ENCODE data around the gene LYZL6.
A peak's percentile ranks its signal among the peaks of the same experiment; 100 is the strongest.
"Not testable (repeated sequence)": the region's sequence is repeated elsewhere in the genome, so short reads cannot be mapped to it uniquely, and the experiment has no call there.

Gene LYZL6

DNA sequence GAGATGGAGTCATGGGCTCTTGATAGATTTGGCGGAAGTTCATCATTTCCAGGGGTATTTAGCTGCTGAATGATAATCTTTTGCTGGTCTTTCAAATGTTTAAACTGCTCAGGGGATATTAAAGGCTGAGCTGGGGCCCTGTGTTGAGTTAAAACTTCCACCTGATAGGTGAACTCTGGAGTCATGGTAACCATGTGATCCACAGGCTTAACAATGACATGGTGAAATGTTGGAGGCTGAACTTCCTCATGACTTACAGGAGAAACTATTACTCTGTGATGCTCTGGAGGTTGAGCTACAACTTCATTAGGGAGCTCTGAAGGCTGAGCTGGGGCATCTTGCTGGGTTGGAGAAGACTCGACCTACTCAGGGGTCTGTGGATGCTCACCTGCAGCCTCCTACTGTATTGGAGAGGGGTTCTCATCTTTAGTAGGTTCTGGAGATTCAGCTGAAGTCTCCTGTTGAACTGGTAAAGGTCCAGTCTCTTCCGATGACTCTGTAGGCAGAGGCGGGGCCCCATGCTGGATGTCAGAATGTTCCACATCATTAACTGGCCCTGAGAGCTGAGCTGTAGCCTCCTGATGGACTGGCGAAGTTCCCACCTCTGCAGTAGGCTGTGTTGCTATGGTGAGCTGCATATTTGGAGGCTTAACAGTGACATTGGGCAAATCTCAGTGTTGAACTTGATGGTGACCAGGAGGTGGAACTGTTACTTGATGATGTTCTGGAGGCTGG, 37.2 kb downstream of the LYZL6 start:
- DNase-seq: no peak

DNA sequence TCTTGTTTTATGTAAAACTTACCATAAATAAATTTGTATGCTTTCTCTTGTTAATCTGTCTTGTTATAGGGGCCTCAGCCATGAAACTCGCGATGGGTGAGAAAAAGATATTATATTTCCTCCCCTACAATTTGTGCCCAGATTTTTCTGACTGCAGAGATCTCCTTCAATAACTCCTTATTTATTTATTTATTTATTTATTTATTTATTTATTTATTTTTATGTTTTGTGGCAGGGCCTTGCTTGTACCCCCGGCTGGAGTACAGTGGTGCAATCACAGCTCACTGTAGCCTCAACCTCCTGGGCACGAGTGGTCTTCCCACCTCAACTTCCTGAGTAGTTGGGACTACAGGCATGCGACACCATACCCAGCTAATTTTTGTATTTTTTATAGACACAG, 40.1 kb downstream of the LYZL6 start:
- DNase-seq: no peak

DNA sequence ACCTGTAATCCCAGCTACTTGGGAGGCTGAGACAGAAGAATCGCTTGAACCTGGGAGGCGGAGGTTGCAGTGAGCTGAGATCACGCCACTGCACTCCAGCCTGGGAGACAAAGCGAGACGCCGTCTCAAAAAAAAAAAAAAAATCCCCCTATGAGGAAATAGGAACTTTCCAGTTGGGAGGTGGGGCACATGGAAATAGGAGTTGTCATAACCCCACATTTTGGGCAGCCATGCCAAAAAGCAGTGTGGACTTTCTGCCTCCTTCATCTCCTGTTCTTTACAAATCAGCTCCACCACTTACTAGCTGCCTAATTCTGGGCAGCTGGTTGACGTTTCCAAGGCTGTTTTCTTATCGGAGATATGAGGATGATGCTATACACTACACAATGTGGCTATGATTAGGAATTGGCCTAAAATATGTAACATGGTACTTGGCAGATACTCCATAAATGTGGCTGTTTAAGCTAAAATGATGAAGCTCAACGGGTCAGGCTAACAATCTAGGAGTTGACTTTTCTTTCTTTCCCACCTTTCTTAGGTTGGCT, 41.8 kb downstream of the LYZL6 start:
- no peak for DNase-seq

DNA sequence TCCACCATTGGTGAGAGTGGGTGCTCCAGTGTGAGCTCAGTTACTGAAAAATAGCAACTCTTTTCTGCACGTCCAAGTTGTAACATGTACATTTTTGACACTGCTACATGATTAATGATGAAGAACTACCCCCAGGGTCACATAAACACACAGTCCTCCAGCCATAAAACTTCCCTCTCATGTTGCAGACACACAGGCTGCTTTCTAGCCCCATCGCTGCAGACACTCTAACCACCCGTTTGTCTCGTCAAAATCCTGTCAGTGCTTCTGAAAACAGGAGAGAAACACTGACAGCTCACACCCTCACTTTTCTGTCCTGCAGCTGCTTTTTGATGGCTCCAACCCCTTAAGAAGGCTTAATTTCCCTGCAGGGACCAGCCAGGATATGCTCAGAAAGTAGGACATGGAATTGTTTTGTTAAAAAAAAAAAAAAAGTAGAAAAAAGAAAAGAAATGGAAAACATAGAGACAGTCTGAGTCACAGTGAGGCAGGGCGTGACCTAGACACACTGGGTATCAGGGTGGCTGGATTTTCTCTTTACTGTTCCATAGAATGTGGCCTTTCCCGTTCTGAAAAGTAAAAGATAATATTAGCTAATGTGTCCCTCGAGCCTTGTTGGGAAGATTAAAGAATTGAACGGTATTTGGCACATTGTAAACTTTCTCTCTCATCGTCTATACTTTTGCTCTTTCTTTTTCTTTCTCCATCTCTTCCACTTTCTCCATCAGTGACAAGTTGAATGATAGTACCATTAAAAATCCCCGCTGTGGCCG, 42.6 kb downstream of the LYZL6 start:
- DNase-seq: no peak

DNA sequence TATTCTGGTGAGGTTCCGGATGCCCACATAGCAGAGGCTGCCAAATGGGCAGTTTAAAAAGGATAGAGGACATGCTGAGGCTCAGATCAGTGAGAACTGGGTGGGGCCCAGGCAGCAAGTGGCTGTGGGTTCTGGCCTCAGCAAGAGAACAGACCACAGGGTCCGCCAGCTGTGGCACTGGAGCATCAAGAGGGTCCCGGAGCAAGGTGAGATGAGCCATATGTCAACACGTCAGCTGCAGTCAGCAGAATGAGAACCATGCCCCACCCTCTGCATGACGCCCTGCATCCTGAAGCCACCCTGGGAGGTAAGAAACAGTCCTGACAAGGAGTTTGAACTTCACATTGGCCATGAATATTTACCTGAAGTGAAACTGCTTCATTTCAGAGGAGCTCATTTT, 43.2 kb downstream of the LYZL6 start:
- DNase-seq: no peak

DNA sequence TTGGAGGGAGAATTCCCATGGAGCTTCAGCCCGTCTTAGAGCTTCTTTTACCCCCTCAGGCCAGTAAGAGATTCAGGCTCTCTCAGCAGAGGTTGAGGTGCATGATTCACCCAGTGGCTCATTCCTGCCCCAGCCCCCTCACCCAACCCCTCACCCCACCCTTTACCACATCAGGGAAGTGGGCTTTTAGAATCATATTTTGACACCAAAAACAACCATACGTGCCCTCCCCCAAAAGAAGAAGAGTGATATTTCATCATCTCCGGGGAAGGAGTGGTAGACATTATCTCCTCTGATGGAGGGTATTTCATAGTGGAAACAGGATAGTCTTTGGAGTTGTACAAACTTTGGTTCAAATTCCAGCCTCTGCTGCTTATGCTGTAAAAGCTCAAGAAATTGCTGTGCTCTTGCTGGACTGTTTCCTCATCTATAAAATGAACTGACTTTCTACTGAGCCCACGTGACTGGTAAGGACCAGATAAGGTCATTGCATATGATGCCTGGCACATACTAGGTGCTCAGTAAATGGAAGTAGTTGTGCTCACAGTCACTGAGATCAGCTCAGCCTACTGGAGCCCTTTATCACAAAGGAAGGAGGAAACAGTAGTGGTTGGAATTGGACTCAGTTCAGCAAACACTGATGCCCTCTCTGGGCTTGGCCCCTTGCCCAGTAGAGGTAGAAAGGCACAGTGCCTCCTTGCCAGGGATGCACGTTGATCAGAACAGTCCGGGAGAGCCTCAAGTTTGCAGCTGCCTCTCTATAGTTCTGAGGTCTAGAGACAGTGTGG, 45.0 kb downstream of the LYZL6 start:
- no peak for DNase-seq

DNA sequence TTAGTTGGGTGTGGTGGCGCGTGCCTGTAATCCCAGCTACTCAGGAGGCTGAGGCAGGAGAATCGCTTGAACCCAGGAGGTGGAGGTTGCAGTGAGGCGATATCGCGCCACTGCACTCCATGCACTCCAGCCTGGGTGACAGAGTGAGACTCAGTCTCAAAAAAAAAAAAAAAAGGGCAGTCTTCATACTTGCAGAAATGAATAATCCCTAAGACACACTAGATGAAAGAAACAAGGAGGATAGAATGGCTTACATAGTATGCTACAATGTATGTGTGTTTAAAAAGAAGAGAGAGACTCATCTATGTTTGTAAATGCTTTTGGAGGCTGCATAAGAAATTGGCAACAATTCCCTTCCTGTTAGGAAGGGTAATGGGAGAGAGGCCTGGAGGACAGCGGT, 45.7 kb downstream of the LYZL6 start:
- DNase-seq: not testable (repeated sequence)

DNA sequence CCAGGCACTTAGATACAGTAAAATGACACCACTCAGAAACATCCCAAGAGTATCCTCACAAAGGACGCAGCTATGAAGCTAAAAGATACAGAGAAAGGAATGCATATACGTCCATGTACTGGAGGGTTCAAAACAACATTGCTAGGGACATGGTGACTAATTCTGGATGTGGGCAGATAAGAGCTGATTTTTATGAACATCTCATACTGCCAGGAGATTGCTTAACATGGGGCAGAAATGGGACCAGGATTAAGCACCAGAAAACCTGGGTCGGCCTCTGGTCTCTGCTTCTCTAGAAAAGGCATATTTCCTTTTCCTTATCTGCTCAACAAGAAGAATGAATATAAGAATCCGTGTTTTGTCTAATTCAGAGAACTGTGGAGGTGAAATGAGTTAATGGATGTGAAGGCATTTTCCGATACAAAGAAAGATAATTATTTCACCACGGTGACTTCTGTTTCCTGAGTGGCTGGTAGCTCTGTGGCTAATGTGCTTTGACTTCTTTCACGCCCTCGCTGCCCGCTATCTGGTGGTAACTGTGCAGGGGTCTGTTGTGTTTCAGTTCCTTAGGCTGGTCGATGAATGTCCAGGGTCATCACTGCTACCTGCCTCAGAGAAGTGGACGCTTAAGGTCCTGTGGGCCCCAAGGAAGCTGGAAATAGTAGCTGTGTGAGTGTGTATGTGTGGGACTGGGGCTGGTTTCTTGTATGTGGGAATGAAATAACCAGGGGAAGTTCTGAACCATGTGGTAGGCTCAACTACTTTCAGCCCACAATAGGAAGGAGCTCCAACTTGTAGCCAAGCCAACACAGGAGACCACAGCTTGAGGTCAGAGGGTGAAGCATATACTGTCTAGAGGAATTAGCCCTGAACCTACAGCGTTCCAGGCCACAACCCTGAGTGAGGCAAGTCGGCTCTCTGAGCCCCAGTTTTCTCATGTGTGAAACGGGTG, 47.6 kb downstream of the LYZL6 start:
- DNase-seq: no peak

DNA sequence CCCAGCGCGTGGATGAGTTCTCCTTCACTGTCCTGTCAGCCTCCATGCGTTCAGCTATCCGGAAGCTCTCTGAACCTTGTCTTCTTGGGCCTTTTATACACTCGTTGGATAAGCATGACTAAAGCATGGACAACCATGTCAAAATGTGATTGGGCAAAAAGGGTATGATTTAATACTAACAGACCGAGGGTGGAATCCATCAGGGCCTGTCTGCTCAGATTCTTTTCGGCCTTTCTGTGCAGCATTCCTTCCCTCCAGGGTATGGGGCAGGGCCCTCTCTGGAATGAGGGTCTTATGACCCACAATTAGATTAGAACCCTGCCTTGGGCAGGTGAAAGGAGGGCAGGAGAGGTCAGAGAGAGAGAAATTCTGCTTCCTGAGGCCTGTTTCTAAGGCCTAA, 49.3 kb downstream of the LYZL6 start:
- DNase-seq: no peak

DNA sequence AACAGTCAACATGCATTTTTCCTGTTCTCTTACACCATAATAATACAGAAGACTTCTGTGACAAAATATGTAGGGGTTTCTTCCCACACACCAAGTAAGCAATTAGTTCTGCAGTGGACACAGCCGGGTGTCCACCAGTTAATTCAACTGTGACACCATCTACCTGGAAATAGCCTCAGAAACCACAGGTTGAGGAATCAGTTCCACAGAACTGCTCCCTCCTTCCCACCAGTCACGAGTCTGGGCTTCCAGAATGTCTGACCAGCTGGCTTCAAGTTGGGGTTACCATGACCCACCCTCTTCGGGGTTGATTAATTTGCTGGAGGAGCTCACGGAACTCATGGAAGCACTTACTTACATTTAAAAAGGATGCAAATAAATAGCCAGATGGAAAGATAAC, 49.8 kb downstream of the LYZL6 start:
- DNase-seq: no peak

DNA sequence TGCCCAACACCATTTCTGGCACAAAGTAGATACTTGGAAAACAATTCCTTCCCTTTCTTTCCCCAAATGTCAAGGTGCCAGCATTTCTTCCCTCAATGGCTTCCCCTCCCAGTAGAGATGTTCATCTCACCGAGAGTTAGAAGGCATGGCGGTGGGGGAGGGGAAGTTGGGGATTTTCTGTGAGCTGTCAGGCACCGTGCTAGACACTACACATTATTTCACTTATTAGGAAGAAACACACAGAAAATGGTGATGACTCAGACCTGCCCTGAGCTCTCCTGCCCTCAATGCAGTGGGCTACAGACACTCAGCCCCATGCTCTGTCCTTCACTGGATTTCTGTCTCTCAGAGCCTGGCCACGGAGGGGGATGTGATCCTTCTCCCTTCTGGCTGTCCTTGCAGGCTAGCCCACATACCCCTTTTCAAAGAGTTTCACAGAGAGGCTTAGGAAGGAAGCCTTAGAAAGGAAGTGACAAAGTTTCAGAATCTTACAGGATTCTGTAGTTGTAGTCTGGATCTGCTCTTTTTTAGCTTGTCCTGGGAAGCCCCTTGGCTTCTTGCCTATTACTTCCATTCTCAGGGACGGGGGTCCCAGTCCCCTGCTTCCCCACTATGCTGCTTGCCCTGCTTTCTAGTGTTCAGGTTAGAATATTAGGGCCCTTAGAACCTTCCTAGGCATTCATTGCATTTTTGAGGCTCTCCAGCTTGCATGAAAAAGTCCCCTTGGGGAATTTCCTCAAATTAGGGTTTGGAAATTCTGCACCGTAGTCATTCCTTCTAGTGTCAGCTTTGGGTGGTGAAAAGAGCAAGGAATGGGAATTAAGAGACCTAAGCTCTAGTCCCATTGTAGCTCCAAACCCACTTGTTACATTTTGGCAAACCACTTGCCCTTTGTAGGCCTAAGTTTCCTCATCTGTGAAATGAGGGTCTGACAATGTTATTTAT, 51.1 kb downstream of the LYZL6 start:
- DNase-seq: peak in 1 of 2 experiments; percentile 47

DNA sequence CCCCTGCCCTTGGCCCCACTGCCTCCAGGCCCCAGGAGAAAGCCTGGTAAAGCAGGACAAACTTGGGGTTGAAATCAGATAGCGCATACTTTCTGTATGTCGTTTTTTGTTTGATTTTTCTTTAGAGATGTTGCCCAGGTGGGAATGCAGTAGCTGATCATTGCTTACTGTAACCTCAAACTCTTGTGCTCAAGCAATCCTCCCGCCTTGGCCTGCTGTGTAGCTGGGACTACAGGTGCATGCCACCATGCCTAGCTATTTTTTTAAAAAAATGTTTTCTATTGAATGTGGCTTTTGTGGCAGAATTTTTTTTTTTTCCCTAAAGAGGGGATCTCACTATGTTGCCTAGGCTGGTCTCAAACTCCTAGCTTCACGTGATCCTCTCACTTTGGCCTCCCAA, 52.2 kb downstream of the LYZL6 start:
- DNase-seq: no peak

DNA sequence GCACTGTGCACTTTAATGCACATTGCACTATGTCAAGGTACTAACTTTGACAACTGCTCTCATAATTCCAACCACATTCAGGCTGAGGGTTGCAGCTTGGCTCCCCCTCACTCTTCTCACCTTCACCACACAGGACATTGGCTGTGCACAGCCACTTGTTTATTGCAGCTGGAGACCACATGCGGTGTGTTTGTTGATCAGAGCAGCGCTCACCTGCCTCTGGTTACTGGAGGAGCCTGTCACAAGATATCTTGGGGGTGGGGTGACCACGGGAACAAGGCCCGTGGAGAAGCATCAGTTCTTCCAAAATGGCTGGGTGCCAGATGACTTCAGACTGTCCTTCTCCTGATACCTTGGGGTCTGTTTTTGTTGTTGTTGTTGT, 52.7 kb downstream of the LYZL6 start:
- no peak for DNase-seq

DNA sequence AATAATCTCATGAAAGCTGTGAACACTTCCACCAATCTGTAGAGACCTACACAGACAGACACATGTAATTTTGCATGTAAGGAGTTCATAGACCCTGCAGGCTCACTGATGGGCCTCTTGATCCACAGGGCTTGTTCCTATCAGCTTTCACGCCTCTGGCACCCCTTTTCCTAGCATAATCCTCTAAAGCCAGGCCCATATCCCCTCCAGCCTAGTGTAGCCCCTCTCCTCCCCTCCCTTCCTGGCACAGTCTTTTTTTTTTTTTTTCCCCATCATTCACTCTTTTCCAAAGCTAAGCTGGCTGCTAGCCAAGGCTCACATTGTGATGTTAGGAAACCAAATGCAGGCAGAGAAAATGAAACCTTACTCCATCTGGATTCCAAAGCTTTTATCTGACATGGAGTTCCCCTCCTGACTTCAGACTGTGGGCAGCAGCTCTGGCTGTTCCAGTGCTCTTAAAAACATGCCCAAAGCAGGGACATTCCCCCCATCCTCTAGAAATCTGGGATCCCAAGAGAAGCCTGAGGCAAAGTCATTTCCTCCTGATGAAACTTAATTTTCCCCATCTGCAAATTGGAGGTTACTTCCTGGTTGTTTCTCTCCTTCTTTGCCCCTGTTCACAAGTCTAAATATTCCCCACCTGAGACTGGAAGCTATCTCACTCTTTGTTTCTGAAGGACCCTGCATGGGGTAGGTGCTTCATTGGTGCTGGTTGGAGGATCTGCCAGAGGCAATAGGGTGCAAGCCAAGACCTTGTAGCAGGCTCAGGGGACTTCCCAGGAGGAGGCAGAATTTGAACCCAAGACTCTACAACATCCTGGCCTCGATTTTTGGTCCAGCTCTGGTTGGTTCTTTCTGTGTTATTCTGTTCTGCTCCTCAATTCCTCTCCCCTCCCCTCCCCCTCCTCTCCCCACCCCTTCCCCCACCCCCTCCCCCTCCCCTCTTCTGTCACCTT, 53.4 kb downstream of the LYZL6 start:
- no peak for DNase-seq

DNA sequence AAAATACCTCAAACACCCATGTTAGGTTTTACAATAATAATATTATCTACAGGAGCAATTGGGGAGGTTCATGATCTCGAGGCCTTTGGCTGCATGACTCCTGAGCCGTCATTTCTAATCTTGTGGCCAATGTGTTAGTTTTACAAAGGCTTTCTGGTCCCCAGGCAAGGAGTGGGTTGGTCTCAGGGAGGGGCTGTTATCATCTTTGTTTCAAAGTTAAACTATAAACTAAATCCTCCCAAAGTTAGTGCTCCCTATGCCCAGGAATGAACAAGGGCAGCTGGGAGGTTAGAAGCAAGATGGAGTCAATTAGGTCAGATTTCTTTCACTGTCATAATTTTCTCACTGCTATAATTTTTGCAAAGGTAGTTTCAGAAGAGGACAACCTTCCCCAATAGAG, 54.3 kb downstream of the LYZL6 start:
- DNase-seq: no peak
